Activated gamma-delta T cell treated with anti-CD3 and anti-CD28 coated beads, Interleukin-2, amount 50 U/mL, for 16 hours (primary cell): ENCODE results near the gene FBLN5.

Experiments
- DNase-seq: peaks from one replicate; pipeline ENCODE4 v3.0.0-alpha.2; 2020; ENCODE audit warnings: low read depth

FBLN5 gene

GRCh38 chr14:91946622-91947474 lies 646 bp downstream of the FBLN5 start:
- DNase-seq, result no peak

- DNase-seq, result no peak
Measured at GRCh38 chr14:91945751-91946621, 1.5 kb downstream of the FBLN5 start.

DNA sequence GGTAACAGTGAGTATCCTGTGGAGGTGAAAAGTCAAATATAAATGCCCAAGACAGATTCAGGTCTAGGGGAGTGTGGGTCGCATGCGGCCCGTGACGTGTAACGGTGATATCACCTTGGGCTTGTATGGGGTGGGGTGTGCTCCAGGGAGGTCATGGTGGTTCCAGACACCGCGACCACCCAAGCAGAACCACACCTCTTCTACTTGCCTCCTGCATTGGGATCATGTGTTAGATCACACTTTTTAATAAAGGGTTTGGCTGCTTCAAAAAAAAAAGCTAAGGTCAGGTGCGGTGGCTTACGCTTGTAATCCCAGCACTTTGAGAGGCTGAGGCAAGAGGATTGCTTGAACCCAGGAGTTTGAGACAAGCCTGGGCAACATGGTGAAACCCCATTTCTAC lies 4.5 kb downstream of the FBLN5 start:
- DNase-seq, result no peak

DNA sequence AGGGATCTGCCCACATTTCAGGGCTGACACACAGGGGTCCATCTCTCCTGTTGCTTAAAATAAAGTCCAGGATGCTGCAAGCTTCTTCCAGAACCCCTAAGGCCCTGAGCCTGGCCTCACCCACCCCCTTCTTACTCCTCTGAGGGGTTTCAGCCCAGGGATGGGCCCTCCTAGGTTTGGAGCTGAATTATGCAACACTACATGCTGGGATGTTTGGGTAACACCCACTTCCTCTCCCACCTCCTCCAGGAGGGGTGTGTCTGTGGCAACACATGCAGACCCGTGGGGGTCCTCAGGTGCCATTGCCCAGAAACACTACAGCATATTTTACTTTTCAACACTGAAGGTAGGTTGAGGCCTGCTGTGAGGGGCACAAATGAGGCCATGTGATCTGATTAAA lies 5.4 kb downstream of the FBLN5 start:
- DNase-seq, result no peak

- DNase-seq, result no peak
Measured at GRCh38 chr14:91940209-91940608, 7.3 kb downstream of the FBLN5 start.

DNA sequence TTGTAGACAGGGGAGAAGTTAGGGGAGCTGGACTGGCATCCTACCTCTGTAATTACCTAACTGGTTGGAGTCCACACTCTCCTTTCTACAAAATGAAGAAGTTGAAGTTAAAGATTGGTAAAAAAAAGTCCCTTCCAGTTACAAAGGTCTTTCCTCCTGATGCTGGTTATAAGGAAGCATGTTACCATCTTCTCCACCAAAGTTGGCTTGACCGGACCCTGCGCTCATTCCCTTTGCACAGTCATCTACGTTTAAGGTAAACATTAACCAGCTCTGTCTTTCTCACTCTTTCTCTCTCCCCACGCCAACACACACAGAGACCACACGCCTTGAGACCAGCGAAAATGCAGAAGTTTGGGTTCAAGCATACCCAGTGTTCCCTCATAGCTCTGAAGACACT lies 11.9 kb downstream of the FBLN5 start:
- DNase-seq, result no peak

- DNase-seq, result no peak
Measured at GRCh38 chr14:91934554-91935285, 12.8 kb downstream of the FBLN5 start.

DNA sequence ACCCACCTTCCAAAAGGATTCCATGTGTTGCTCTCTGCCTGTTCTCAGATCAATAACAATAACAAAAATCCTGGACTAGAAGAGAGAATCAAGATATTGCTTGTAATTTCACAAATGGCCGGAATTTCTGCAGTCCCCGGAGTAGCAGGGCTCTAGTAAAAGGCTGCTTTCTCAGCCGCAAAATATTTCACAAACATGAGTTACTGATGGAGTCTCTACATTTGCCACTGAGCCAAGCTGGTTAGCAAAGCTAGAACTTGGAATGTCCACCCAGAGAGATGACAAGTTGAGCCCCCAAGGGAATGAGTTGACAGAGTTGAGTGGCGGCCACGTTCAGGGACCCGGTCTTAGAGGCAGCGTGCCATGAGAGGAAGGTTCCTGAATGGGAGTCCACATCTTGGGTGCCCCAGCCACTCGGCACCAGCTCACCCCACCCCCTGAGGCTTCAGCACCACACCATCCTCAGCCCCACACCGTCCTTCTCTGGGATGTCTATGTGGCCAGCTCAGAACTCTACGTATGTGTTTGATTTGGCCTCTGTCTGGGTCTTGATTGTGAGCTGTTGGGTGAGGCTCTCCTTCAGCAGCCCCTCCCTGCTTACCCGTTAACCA lies 15.9 kb downstream of the FBLN5 start:
- DNase-seq, result no peak

DNA sequence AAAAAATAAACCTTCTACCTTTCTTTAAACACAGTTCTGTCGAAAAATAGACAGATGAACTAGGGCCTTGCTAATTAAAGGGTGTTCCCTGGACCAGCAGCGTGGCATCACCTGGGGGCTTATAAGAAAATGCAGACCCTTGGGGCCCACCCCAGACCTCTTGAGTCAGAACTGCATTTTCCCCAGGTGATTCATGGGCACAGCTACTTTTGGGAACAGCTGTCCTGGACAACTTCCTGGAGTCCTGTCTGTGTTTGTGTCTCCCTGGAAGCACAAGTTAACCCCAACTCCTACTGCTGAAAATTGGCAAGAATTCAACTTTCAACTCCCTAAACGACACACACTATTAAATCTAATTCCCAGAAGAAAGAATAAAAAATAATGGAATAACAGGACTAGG lies 17.8 kb downstream of the FBLN5 start:
- no peak for DNase-seq

GRCh38 chr14:91927800-91928199 lies 19.7 kb downstream of the FBLN5 start:
- no peak for DNase-seq

DNA sequence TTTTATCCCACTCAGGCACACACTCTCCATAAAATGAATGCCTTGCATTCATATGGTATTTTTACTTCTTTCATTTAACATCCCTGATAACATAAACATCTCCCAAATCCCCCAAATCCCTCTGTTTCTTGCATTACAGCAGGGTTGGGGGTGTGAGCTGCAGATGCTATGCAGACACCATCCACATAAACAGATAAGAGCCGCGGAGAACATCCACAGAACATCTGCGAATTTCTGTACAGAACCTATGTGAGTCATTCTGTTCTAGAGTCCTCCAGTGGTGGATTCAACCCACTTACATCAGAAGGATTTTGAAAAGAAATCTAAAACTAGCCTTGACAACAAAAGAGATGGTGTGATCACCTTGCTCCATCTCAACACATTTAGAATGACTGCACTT lies 20.3 kb downstream of the FBLN5 start:
- DNase-seq, result no peak

- no peak for DNase-seq
Measured at GRCh38 chr14:91926131-91926890, 21.2 kb downstream of the FBLN5 start.

DNA sequence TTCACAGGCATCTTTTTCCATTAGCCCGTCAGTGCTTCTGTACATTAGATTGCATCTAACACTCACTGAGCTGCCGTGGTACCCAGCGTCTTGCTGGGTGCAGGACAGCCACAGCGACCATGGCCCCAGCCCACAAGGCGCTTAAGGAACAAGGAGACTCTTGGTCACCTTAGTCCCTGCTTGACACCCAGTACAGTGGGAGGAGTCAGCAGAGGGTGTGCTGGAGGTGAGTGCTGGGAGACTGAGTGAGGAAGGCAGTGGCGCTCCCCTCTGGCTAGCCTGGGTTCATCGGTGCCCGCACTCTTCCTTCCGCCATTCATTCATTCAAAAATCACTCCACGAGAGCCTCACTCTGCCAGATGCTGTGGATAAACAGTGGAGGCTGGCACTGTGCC lies 21.8 kb downstream of the FBLN5 start:
- no peak for DNase-seq

DNA sequence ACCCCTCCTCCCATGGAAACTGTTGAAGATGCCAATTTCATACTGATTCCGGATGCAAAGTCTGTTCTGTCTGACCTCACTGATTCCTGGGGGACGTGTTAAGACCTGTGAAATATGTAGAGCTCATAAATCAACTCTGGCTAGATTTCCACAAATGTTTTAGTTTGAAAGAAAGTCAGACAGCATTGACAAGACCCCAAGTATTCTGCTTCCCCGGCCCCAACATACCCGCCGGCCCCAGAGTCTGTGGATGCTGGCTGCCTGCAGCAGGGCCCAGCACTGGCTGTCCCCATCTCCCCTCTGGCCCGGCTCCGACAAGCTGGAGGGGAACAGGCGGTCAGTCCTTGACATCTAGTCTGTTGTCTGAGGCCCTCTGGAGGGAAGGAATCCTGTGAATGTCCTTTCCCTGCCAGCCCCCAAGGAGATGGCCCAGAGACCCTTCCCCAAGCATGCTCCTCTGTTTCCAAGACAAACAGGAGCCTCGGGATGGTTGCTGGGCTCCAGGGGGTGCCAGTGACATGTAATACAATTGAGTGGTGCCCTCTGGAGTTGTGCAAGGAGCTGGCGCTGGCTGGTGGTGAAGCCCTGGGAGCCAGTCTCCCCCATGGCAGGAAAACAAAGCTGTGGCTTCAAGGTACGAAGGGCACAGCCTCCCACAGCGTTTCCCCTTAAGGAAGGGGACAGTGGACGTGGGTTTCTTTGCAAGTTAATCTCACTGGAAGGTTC lies 22.3 kb downstream of the FBLN5 start:
- no peak for DNase-seq

GRCh38 chr14:91920526-91920925 lies 27.0 kb downstream of the FBLN5 start:
- no peak for DNase-seq

DNA sequence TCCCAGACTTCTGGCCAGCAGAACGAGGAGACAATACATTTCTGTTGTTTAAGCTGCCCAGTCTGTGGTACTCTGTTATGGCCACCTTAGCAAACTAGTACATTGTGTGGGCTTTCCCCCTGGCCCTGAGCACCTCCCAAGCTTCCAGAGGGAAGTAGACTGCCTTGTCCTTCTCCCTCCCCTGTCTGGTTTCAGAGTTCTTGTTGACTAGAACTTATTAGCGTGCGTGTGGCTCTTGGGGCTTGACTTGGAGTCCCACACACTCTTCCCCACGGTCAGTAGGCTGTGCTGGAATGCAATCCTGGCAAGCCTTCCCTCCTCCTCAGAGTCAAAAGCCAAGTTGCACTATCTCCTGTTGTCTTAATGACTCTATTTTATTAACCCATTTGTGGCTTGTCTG lies 27.7 kb downstream of the FBLN5 start:
- DNase-seq, result no peak

DNA sequence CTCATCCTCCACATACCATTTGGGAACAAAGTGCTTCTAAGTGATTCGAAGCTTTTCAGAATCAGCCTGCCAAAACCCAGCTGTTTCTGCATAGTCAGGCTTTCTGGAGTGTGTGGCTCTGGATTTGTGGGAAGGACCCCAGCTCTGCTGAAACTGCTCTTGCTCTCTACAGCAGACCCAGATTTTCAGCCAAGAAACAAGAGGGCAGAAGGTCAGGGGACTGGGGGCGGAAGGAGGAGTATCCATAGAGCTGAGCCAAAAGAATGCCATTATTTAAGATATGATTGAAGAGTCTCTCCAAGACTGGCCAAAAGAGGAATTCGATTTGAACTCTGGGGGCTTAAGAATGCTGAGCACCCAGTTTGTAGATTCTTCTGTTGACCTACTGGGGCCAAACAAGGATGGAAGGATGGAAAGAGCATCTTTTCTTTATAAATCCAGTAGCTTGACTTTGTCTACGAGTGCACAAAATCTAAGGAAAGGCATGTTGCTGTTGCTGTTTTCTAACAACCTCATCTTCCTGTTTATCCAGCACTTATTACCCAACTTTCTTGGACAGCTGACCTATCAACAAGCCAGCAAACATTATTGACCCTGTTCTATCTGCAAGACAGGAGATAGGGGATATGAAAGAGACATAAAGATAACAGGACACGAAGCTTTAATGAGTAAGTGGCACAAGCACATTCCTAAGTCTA lies 29.2 kb downstream of the FBLN5 start:
- DNase-seq, result no peak

DNA sequence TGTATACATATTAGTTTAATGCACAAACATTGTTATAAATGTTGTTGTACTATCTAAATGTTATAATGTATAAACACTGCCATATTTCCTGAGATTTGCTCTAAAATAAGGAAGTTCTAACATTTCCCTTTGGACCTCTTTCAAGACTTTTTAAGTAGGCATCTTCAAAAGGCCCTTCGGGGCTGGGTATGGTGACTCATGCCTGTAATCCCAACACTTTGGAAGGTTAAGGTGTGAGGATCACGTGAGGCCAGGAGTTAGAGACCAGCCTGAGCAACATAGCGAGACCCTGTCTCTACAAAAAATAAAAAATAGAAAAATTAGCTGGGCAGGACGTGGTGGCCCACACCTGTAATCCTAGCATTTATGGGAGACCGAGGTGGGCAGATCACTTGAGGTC lies 35.5 kb downstream of the FBLN5 start:
- no peak for DNase-seq

DNA sequence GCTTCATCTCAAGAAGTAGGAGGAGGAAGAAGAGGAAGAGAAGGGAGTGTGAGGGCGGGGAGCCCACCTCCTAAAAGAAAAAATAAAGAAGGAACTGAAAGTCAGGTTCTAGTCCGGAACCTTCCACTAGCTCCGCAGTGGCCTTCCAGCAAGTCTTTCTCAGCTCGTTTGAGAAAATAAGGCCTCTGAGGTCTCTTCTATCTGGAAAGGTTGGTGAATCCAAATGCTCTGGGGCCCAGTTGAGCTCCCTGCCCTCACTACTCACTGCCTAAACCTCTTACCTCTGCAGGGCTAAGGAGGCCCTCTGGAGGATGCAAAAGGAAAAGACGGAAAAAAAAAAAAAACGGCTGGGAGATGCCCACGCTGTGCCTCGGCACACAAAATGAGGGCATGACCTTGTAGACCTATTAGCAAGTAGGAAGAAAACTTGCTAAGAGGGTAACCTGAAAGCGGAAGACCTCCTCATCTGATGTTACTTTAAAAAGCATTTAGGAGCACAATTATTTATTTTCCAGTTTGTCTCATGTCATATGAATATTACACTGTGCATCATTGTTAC lies 35.9 kb downstream of the FBLN5 start:
- DNase-seq, result no peak

DNA sequence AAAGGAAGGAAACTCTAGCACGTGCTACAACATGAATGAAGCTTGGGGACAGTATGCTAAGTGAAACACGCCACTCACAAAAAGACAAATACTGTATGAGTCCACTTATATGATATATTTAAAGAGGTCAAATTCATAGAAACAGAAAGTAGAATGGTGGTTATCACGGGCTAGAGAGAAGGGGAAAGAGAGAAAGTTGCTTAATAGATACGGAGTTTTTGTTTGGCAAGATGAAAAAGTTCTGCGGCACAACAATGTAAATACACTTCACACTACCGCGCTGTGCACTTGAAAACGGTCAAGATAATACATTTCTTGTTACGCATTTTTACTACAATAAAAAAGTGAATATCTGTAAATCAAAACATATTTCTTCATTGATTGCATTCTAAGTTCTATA lies 37.3 kb downstream of the FBLN5 start:
- DNase-seq, result no peak
